ENCODE measurements around the gene KRT3.

The KRT3 gene

GRCh38 chr12:52834727-52835001 lies 38.7 kb upstream of the KRT3 start:
- Histone ChIP-seq H3K4me1 (ENCODE audit: control insufficient read depth, insufficient read depth, low read length) (no peaks in the 10 kb centered on the region), H3K27me3 (ENCODE audit: control insufficient read depth, insufficient read depth, low read length) (no peaks in the 10 kb centered on the region), H3K9me3 (ENCODE audit: control insufficient read depth, insufficient read depth, low read length) (no peaks in the 10 kb centered on the region)

DNA sequence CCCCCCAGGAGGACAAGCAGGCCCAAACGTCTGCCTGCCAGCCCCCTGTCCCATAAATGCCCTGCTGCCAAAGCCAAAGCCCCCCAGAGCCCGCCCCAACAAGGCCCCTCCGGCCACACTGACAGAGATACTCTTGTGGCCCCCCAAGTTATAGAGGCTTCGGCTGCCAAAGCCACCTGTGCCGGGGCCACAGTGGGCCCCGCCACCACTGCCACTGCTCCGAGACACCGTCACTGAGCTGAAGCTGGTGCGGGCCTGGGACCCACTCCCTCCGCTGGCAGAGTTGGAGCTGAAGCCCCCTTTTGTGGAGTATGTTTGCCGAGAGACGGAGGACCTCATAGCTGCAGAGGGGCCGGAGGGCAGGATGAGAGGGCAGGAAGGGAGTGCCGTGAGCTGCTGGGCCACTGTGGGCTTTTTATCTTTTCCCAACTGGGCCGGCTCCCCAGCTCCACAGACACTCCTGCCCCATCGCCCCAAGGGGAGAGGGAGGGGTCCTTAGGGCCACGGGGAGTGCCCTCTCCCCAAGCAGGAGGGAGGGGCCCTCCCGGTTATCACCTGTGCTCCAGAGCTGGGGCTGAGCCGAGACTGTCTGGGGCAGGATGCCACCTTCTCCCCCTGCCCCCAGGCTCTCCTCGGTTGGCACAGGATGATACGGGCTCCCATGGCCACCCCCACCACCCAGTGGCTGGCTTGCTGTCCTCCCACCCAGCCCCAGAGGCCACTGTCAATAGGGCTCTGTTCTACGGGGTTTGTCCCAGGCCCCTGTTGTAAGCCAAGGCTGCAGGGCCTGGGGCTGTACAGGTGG lies 38.2 kb upstream of the KRT3 start, which contains the start of gene KRT79:
KRT79 (minus strand) TSS at position 390 of the 805 bp plus-strand sequence; CDS start at position 339, 51 bp downstream.
- H3K27ac ChIP-seq (ENCODE audit: low read depth, low read length): no peak within 1 kb of the TSS
- no peaks in the 10 kb centered on the region for H3K27me3 ChIP-seq (ENCODE audit: control insufficient read depth, insufficient read depth, low read length)
- H3K9ac ChIP-seq (ENCODE audit: low read depth, low read length): no peak within 1 kb of the TSS
- no peaks in the 10 kb centered on the region for H3K36me3 ChIP-seq (ENCODE audit: control insufficient read depth, insufficient read depth, low read length)
- H3K4me3 ChIP-seq (ENCODE audit: low read depth, low read length): no peak within 1 kb of the TSS
- H3K9me3 ChIP-seq (ENCODE audit: control insufficient read depth, insufficient read depth, low read length): no peaks in the 10 kb centered on the region
- H3K4me1 ChIP-seq (ENCODE audit: control insufficient read depth, insufficient read depth, low read length): no peaks in the 10 kb centered on the region

More at GRCh38 chr12:52834727-52835001, 38.7 kb upstream of the KRT3 start:
- Histone ChIP-seq H3K9ac (ENCODE audit: low read depth, low read length) (no peak overlapping the region), H3K27ac (ENCODE audit: low read depth, low read length) (no peak overlapping the region), H3K36me3 (ENCODE audit: control insufficient read depth, insufficient read depth, low read length) (no peaks in the 10 kb centered on the region), H3K4me3 (ENCODE audit: low read depth, low read length) (no peak overlapping the region)

DNA sequence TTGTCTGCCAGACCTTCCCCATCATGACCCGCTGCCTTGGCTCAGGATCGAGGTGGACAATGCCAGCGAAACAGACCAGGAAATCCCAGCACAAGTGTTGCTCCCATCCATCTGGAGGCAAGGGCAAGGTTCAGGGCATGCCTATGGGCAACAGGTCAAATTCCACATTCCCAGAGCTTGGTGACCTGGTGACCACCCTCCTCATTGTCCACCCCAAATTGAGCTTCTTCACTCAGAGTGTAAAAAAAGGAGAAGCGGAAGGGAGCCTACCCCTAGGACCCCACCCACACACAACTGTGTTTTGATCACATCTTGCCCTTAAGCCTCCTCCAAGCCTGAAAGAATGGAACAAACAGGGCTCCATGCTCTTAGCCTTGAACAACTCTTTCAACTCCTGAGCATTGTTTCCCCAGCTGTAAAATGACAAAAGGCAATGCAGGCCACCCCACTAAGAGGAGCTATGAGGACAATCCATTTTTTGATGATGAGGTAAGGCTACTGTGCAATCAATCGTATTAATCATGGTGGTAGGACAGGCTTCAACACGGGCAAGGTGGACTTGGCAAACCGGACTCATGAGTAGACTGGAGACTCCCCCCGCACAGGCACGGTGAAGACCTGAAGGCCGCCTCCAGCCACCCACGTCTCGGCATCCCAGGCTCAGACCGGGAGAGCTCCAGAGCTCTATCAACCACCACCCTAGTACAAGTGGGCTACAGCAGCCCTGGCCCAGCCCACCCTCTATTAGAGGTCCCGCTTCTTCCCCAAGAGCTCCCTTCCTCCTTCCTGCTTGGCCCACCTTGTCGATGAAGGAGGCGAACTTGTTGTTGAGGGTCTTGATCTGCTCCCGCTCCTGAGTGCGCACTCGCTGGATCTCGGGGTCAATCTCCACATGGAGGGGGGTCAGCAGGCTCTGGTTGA lies 37.3 kb upstream of the KRT3 start:
- H3K27ac ChIP-seq (ENCODE audit: low read depth, low read length): no peak overlapping the region
- no peak overlapping the region for H3K9ac ChIP-seq (ENCODE audit: low read depth, low read length)
- no peaks in the 10 kb centered on the region for H3K36me3 ChIP-seq (ENCODE audit: control insufficient read depth, insufficient read depth, low read length)
- H3K4me3 ChIP-seq (ENCODE audit: low read depth, low read length): no peak overlapping the region
- no peaks in the 10 kb centered on the region for H3K27me3 ChIP-seq (ENCODE audit: control insufficient read depth, insufficient read depth, low read length)
- H3K9me3 ChIP-seq (ENCODE audit: control insufficient read depth, insufficient read depth, low read length): no peaks in the 10 kb centered on the region
- H3K4me1 ChIP-seq (ENCODE audit: control insufficient read depth, insufficient read depth, low read length): no peaks in the 10 kb centered on the region

DNA sequence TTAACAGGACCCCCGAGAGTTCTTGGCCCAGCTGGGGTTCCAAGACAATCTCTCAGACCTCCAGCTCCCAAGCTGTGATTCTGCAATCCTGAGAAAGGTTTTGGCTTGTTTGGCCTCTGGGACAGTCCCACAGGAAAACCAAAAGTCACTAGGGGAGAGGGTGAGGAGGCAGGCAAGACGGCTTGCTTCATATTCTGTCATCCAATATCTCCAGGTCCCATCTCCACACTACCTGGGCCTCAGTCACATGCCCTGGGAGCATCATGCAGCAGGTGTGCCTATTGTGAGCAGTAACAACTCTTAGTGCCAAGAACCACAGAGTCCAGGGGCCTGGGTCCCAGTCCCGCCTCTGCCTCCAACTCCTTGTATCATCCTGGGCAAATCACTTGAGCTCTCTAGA lies 36.5 kb upstream of the KRT3 start:
- Histone ChIP-seq H3K4me1 (ENCODE audit: control insufficient read depth, insufficient read depth, low read length) (peaks cover 3% of the 10 kb centered on the region; the same call in 1 of the 2 replicates), H3K4me3 (ENCODE audit: low read depth, low read length) (no peak overlapping the region), H3K27ac (ENCODE audit: low read depth, low read length) (no peak overlapping the region), H3K27me3 (ENCODE audit: control insufficient read depth, insufficient read depth, low read length) (no peaks in the 10 kb centered on the region), H3K36me3 (ENCODE audit: control insufficient read depth, insufficient read depth, low read length) (no peaks in the 10 kb centered on the region), H3K9me3 (ENCODE audit: control insufficient read depth, insufficient read depth, low read length) (no peaks in the 10 kb centered on the region), H3K9ac (ENCODE audit: low read depth, low read length) (no peak overlapping the region)

DNA sequence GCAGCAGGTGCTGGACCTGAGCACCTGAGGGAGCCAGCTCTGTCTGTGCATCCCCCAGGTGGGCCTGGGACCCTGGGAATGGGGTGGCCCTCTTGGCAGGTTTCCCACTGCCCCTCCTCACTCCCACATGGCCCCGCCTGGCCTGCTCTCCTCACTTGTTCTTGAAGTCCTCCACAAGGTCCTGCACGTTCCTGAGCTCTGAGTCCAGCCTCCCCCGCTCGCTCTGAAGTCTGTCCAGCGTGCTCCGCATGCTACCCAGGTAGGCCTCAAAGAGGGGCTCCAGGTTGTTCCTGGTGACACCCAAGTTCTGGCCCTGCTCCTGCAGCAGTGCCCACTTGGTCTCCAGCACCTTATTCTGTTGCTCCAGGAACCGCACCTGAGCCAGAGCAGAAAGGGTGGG lies 35.3 kb upstream of the KRT3 start:
- H3K9ac ChIP-seq (ENCODE audit: low read depth, low read length): no peak overlapping the region
- no peaks in the 10 kb centered on the region for H3K36me3 ChIP-seq (ENCODE audit: control insufficient read depth, insufficient read depth, low read length)
- peaks cover 6% of the 10 kb centered on the region; the same call in 1 of the 2 replicates for H3K4me1 ChIP-seq (ENCODE audit: control insufficient read depth, insufficient read depth, low read length)
- no peak overlapping the region for H3K4me3 ChIP-seq (ENCODE audit: low read depth, low read length)
- H3K27me3 ChIP-seq (ENCODE audit: control insufficient read depth, insufficient read depth, low read length): no peaks in the 10 kb centered on the region
- no peaks in the 10 kb centered on the region for H3K9me3 ChIP-seq (ENCODE audit: control insufficient read depth, insufficient read depth, low read length)
- no peak overlapping the region for H3K27ac ChIP-seq (ENCODE audit: low read depth, low read length)

DNA sequence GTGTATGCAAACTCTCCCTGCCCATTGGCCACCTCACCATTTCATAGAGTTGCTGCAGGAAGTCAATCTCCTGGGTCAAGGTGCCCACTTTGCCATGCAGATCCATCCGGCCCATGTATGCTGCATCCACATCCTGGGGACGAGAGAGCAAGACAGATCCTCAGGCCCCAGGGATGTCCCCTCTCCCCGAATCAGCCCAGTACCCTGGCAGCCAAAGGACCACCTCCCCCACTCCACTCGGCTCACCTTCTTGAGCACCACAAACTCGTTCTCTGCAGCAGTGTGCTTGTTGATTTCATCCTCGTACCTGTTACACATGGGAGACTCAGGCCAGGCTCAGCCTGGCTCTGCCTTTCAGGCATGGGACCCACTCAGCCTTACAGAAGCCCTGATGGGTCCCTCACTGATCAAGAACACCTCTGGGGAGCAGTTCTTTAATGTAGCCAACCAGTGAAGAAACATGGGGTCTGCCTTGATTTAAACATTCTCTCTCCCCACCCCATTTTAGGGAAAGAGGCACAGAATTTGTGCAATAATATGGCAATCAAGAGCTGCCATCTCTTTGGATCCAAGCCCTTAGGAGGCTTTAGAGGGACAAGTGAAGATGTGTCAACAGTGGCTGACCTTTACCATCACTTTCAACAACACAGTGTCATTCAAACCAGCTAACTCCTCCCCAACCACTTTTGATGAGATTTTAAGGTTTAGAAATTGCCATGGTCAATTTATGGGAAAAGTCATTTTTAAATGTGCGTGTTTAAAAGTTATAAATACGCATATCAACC lies 34.3 kb upstream of the KRT3 start:
- H3K27me3 ChIP-seq (ENCODE audit: control insufficient read depth, insufficient read depth, low read length): no peaks in the 10 kb centered on the region
- H3K9me3 ChIP-seq (ENCODE audit: control insufficient read depth, insufficient read depth, low read length): no peaks in the 10 kb centered on the region
- H3K36me3 ChIP-seq (ENCODE audit: control insufficient read depth, insufficient read depth, low read length): no peaks in the 10 kb centered on the region
- H3K4me1 ChIP-seq (ENCODE audit: control insufficient read depth, insufficient read depth, low read length): peaks cover 6% of the 10 kb centered on the region; the same call in 1 of the 2 replicates
- H3K27ac ChIP-seq (ENCODE audit: low read depth, low read length): no peak overlapping the region
- no peak overlapping the region for H3K4me3 ChIP-seq (ENCODE audit: low read depth, low read length)
- H3K9ac ChIP-seq (ENCODE audit: low read depth, low read length): no peak overlapping the region

DNA sequence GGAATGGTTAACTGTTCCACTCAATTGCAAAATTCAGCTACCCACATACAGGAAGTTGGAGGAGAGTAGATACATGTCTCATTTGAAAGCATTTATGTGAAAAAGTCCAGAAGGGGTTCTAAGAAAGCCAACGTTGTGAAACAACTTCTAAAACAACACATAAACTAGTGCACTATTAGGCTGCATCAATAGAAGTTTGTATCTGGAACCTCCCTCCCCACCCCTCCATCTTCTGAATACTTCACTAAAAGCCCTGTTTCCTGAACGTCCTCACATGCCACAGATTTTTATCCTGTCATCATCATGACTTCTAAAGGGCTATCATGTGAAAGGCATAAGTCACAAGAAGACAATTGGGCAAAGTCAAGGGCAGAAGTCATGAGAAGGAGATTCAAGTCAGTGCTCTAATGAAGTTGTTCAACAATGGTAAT lies 32.7 kb upstream of the KRT3 start:
- H3K9ac ChIP-seq (ENCODE audit: low read depth, low read length): no peak overlapping the region

GRCh38 chr12:52828156-52828555 lies 32.2 kb upstream of the KRT3 start:
- Histone ChIP-seq H3K4me1 (ENCODE audit: control insufficient read depth, insufficient read depth, low read length) (peaks cover 6% of the 10 kb centered on the region; the same call in 1 of the 2 replicates), H3K27ac (ENCODE audit: low read depth, low read length) (no peak overlapping the region), H3K27me3 (ENCODE audit: control insufficient read depth, insufficient read depth, low read length) (no peaks in the 10 kb centered on the region), H3K36me3 (ENCODE audit: control insufficient read depth, insufficient read depth, low read length) (no peaks in the 10 kb centered on the region), H3K9ac (ENCODE audit: low read depth, low read length) (no peak overlapping the region), H3K4me3 (ENCODE audit: low read depth, low read length) (no peak overlapping the region), H3K9me3 (ENCODE audit: control insufficient read depth, insufficient read depth, low read length) (no peaks in the 10 kb centered on the region)

More for the DNA sequence above, 32.7 kb upstream of the KRT3 start:
- Histone ChIP-seq H3K36me3 (ENCODE audit: control insufficient read depth, insufficient read depth, low read length) (no peaks in the 10 kb centered on the region), H3K27me3 (ENCODE audit: control insufficient read depth, insufficient read depth, low read length) (no peaks in the 10 kb centered on the region), H3K27ac (ENCODE audit: low read depth, low read length) (no peak overlapping the region), H3K9me3 (ENCODE audit: control insufficient read depth, insufficient read depth, low read length) (no peaks in the 10 kb centered on the region), H3K4me3 (ENCODE audit: low read depth, low read length) (no peak overlapping the region), H3K4me1 (ENCODE audit: control insufficient read depth, insufficient read depth, low read length) (peaks cover 6% of the 10 kb centered on the region; the same call in 1 of the 2 replicates)

GRCh38 chr12:52827499-52828090 lies 31.7 kb upstream of the KRT3 start:
- no peak overlapping the region for H3K9ac ChIP-seq (ENCODE audit: low read depth, low read length)
- H3K4me3 ChIP-seq (ENCODE audit: low read depth, low read length): no peak overlapping the region
- no peaks in the 10 kb centered on the region for H3K27me3 ChIP-seq (ENCODE audit: control insufficient read depth, insufficient read depth, low read length)

More at GRCh38 chr12:52827499-52828090, 31.7 kb upstream of the KRT3 start:
- Histone ChIP-seq H3K36me3 (ENCODE audit: control insufficient read depth, insufficient read depth, low read length) (no peaks in the 10 kb centered on the region), H3K9me3 (ENCODE audit: control insufficient read depth, insufficient read depth, low read length) (no peaks in the 10 kb centered on the region), H3K27ac (ENCODE audit: low read depth, low read length) (no peak overlapping the region), H3K4me1 (ENCODE audit: control insufficient read depth, insufficient read depth, low read length) (peaks cover 6% of the 10 kb centered on the region; the same call in 1 of the 2 replicates)
